ENCODE measurements around the gene NGF.
"Not testable (repeated sequence)": the region's sequence is repeated elsewhere in the genome, so short reads cannot be mapped to it uniquely, and the experiment has no call there.

The NGF gene

GRCh38 chr1:115337633-115338456 lies at the start of gene NGF:
Gene NGF, minus strand, starts transcription at chr1:115338249. Its CDS starts 51,454 bp downstream, at chr1:115286795.
- DNase-seq (ENCODE audit: low read depth) = peak; percentile 83

- not testable (repeated sequence) for DNase-seq (ENCODE audit: low read depth)
These were observed 45.4 kb upstream of the NGF start for GRCh38 chr1:115383455-115383854.

- DNase-seq (ENCODE audit: low read depth) = no peak
These were observed 41.9 kb upstream of the NGF start for GRCh38 chr1:115379943-115380342.

- peak; percentile 30 for DNase-seq (ENCODE audit: low read depth)
These were observed 39.4 kb upstream of the NGF start for GRCh38 chr1:115377411-115377810.

GRCh38 chr1:115374598-115374997 lies 36.5 kb upstream of the NGF start:
- DNase-seq (ENCODE audit: low read depth) = no peak

- peak; percentile 96 for DNase-seq (ENCODE audit: low read depth)
These were observed 35.3 kb upstream of the NGF start for GRCh38 chr1:115373305-115373704.

GRCh38 chr1:115365738-115366137 lies 27.7 kb upstream of the NGF start:
- DNase-seq (ENCODE audit: low read depth) = no peak

GRCh38 chr1:115364780-115365155 lies 26.7 kb upstream of the NGF start:
- no peak for DNase-seq (ENCODE audit: low read depth)

GRCh38 chr1:115364046-115364779 lies 26.2 kb upstream of the NGF start:
- no peak for DNase-seq (ENCODE audit: low read depth)

- no peak for DNase-seq (ENCODE audit: low read depth)
These were observed 25.1 kb upstream of the NGF start for GRCh38 chr1:115363171-115363570.

GRCh38 chr1:115360505-115361129 lies 22.6 kb upstream of the NGF start:
- not testable (repeated sequence) for DNase-seq (ENCODE audit: low read depth)

- DNase-seq (ENCODE audit: low read depth) = not testable (repeated sequence)
These were observed 21.9 kb upstream of the NGF start for GRCh38 chr1:115359787-115360452.

- no peak for DNase-seq (ENCODE audit: low read depth)
These were observed 18.3 kb upstream of the NGF start for GRCh38 chr1:115356356-115356755.

GRCh38 chr1:115355069-115355468 lies 17.0 kb upstream of the NGF start:
- DNase-seq (ENCODE audit: low read depth) = no peak

- DNase-seq (ENCODE audit: low read depth) = no peak
These were observed 13.1 kb upstream of the NGF start for GRCh38 chr1:115351143-115351542.

GRCh38 chr1:115348636-115349035 lies 10.6 kb upstream of the NGF start:
- DNase-seq (ENCODE audit: low read depth) = no peak

- DNase-seq (ENCODE audit: low read depth) = no peak
These were observed 9.2 kb upstream of the NGF start for GRCh38 chr1:115347282-115347681.

- DNase-seq (ENCODE audit: low read depth) = no peak
These were observed 5.2 kb upstream of the NGF start for GRCh38 chr1:115343200-115343737.

GRCh38 chr1:115341948-115342347 lies 3.9 kb upstream of the NGF start:
- no peak for DNase-seq (ENCODE audit: low read depth)

GRCh38 chr1:115340879-115341278 lies 2.8 kb upstream of the NGF start:
- DNase-seq (ENCODE audit: low read depth) = no peak

GRCh38 chr1:115338457-115338820 lies 390 bp upstream of the NGF start:
- no peak for DNase-seq (ENCODE audit: low read depth)

GRCh38 chr1:115337276-115337632 lies 795 bp downstream of the NGF start:
- DNase-seq (ENCODE audit: low read depth) = peak; percentile 33
